GM06990 (cell line): Measurements from ENCODE around the gene DMAC2.
"Not testable (repeated sequence)": the region's sequence is repeated elsewhere in the genome, so short reads cannot be mapped to it uniquely, and the experiment has no call there.

ENCODE experiments used
- DNase-seq: peaks from one replicate; pipeline ENCODE4 v3.0.0-alpha.2; 2011; ENCODE audit not compliant: insufficient read length; ENCODE audit errors: extremely low read depth
- H3K27me3 ChIP-seq: replicated peaks from 2 replicates; pipeline ENCODE4 v1.6.0; 2011; ENCODE audit warnings: low read length; ENCODE audit not compliant: control insufficient read depth, insufficient read depth
- H3K36me3 ChIP-seq: 2 replicates; pipeline ENCODE4 v1.5.1; 2011; ENCODE audit warnings: low read length; ENCODE audit not compliant: control insufficient read depth, insufficient read depth
- H3K4me3 ChIP-seq: replicated peaks from 2 replicates; pipeline ENCODE4 v1.5.1; 2011; ENCODE audit warnings: low read depth, mild to moderate bottlenecking, control low read depth, low read length
- CTCF ChIP-seq: IDR thresholded peaks from 2 replicates; pipeline ENCODE4 v1.5.1; 2011; ENCODE audit warnings: low read length, control low read depth, mild to moderate bottlenecking, inconsistent platforms; ENCODE audit not compliant: insufficient read depth, poor library complexity, severe bottlenecking

DMAC2 gene

GRCh38 chr19:41478171-41478570 lies 38.5 kb upstream of the DMAC2 start:
- DNase-seq: no peak
- Histone ChIP-seq H3K36me3 (no peaks in the 10 kb centered on the region), H3K27me3 (no peaks in the 10 kb centered on the region), H3K4me3 (no peak overlapping the region)
- no peak for TF ChIP-seq CTCF

- no peak overlapping the region for H3K4me3 ChIP-seq
- DNase-seq: no peak
- TF ChIP-seq CTCF: no peak
- no peaks in the 10 kb centered on the region for H3K27me3 ChIP-seq
- H3K36me3 ChIP-seq: no peaks in the 10 kb centered on the region
Measured at GRCh38 chr19:41476583-41476982, 36.9 kb upstream of the DMAC2 start.

GRCh38 chr19:41463257-41464256 lies 23.8 kb upstream of the DMAC2 start:
- H3K27me3 ChIP-seq, H3K4me3 ChIP-seq, H3K36me3 ChIP-seq: not testable (repeated sequence)

GRCh38 chr19:41462497-41462896 lies 22.8 kb upstream of the DMAC2 start:
- TF ChIP-seq CTCF: no peak
- no peak for DNase-seq
- H3K27me3 ChIP-seq: no peaks in the 10 kb centered on the region

More at GRCh38 chr19:41463257-41464256, 23.8 kb upstream of the DMAC2 start:
- not testable (repeated sequence) for DNase-seq

GRCh38 chr19:41457241-41457640 lies 17.5 kb upstream of the DMAC2 start:
- no peak for TF ChIP-seq CTCF
- no peaks in the 10 kb centered on the region for H3K36me3 ChIP-seq
- no peaks in the 10 kb centered on the region for H3K27me3 ChIP-seq
- no peak for DNase-seq
- H3K4me3 ChIP-seq: no peak overlapping the region

More at GRCh38 chr19:41462497-41462896, 22.8 kb upstream of the DMAC2 start:
- Histone ChIP-seq H3K4me3 (no peak overlapping the region), H3K36me3 (no peaks in the 10 kb centered on the region)

- no peak for TF ChIP-seq CTCF
- H3K27me3 ChIP-seq: no peaks in the 10 kb centered on the region
- H3K36me3 ChIP-seq: no peaks in the 10 kb centered on the region
- DNase-seq: no peak
- H3K4me3 ChIP-seq: no peak overlapping the region
Measured at GRCh38 chr19:41456342-41456918, 16.7 kb upstream of the DMAC2 start.
